ENCODE results near the gene VSIG2.
"Not testable (repeated sequence)": the region's sequence is repeated elsewhere in the genome, so short reads cannot be mapped to it uniquely, and the experiment has no call there.

The VSIG2 gene

DNA sequence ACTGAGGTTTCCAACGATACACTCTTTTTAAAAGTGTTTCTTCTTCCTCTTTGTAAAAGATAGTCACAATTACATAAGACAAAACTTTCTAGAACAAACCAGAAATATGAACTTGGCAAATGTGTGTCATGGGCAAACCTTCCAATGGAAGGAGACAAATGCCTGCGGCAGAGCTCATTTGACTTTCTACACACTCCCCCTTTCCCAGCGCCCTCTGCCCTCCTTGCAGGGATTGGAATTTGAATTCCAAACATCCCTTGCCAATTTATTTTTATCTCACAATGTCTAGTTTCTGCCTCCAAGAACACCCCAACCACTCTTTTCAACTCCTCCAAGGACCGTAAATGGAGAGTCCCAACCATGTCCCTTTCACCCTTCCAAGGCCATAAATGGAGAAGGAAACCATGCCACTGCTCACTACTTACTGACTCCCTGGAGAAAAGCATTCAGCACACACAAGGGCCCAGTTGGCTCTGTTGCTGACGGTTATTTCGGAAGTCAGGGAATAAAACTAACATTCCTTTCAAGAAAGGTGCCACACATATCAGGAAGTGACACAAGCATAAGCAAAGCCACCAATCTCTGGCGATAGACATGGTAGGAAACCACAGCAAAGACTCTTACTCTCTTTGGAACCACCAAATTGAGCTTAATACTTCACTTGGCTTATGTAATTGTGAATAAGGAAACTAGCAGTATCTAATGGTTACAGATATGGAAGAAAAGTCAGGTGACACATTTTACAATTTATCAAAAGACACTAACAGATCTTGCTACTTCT is 25.0 kb upstream of the VSIG2 start:
- Histone ChIP-seq H3K9me3 (ENCODE audit: insufficient read depth, low read length) (no peaks in the 10 kb centered on the region), H3K36me3 (ENCODE audit: insufficient read depth, insufficient read length, low read length) (peaks cover 36% of the 10 kb centered on the region), H3K4me3 (ENCODE audit: insufficient read length, low read depth) (no peak overlapping the region), H3K9ac (ENCODE audit: insufficient read length, low read depth) (no peak overlapping the region), H3K27me3 (ENCODE audit: insufficient read depth, insufficient read length) (no peaks in the 10 kb centered on the region), H3K4me1 (ENCODE audit: insufficient read depth, insufficient read length) (no peaks in the 10 kb centered on the region)
- no peak for DNase-seq (ENCODE audit: low read depth, low spot score)
- no peak for TF ChIP-seq SUZ12 (IDR thresholded peaks at IDR 0.05; ENCODE audit: extremely low read depth, insufficient read depth, insufficient read length)
- no peak for TF ChIP-seq YY1 (IDR thresholded peaks at IDR 0.05; ENCODE audit: insufficient read depth, insufficient read length)
- TF ChIP-seq ZNF274 (IDR thresholded peaks at IDR 0.05; ENCODE audit: low read depth, low read length) = no peak

DNA sequence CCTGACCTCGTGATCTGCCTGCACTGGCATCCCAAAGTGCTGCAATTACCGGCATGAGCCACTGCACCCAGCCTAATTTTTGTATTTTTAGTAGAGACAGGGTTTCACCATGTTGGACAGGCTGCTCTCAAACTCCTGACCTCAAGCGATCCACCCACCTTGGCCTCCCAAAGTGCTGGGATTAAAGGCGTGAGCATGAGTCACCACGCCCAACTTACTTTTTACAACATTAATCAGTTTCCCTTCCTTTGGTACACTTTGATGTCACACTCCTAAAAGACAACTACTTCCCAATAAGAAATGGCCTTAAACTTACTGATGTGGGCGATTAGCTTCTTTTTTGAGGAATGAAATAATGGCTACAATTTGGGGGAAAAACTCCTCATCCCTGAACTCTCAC is 18.9 kb upstream of the VSIG2 start:
- not testable (repeated sequence) for DNase-seq (ENCODE audit: low read depth, low spot score); H3K4me1 ChIP-seq (ENCODE audit: insufficient read depth, insufficient read length); H3K9ac ChIP-seq (ENCODE audit: insufficient read length, low read depth); H3K9me3 ChIP-seq (ENCODE audit: insufficient read depth, low read length); H3K4me3 ChIP-seq (ENCODE audit: insufficient read length, low read depth); H3K27me3 ChIP-seq (ENCODE audit: insufficient read depth, insufficient read length)
- H3K36me3 ChIP-seq (ENCODE audit: insufficient read depth, insufficient read length, low read length) = peaks cover 60% of the 10 kb centered on the region

DNA sequence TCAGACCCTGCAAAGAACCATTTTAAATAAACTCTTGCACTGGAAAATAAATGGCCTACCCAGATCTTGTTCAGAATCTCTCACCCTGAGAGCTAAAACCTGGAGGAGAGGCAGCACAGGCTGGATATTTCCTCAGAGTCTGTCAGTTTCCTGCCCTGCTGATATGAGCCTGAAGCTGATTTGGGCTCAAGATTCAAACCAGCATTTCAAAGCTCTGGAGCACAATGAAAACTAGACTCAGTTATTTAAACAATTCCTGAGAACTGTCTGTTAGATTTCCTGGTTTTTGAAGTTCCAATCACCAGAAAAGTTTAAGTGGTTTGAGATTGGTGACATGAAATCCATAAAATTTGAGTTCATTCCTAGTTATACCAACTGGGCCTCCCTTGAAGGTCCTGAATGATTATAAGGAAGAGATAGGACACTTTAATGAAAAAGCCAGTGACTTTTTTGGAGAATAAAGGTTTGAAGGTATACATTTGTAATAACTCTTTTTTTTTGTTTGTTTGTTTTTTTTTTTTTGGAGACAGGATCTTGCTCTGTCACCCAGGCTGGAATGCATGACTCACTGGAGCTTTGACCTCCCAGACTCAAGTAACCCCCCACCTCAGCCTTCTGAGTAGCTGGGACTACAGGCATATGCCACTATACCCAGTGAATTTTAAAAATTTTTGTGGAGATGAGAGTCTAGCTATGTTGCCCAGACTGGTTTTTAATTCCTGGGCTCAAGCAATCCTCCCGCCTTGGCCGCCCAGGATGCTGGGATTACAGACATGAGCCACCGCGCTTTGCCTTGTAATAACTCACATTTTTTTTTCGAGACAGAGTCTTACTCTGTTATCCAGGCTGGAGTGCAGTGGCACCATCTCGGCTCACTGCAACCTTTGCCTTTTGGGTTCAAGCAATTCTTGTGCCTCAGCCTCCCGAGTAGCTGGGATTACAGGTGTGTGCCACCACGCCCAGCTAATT is 18.0 kb upstream of the VSIG2 start:
- Histone ChIP-seq H3K9me3 (ENCODE audit: insufficient read depth, low read length) (no peaks in the 10 kb centered on the region), H3K4me1 (ENCODE audit: insufficient read depth, insufficient read length) (no peaks in the 10 kb centered on the region), H3K4me3 (ENCODE audit: insufficient read length, low read depth) (no peak overlapping the region), H3K27me3 (ENCODE audit: insufficient read depth, insufficient read length) (no peaks in the 10 kb centered on the region), H3K36me3 (ENCODE audit: insufficient read depth, insufficient read length, low read length) (peaks cover 62% of the 10 kb centered on the region), H3K9ac (ENCODE audit: insufficient read length, low read depth) (no peak overlapping the region)
- DNase-seq (ENCODE audit: low read depth, low spot score) = no peak
- TF ChIP-seq YY1 (IDR thresholded peaks at IDR 0.05; ENCODE audit: insufficient read depth, insufficient read length) (no peak), SUZ12 (IDR thresholded peaks at IDR 0.05; ENCODE audit: extremely low read depth, insufficient read depth, insufficient read length) (no peak), ZNF274 (IDR thresholded peaks at IDR 0.05; ENCODE audit: low read depth, low read length) (no peak)

DNA sequence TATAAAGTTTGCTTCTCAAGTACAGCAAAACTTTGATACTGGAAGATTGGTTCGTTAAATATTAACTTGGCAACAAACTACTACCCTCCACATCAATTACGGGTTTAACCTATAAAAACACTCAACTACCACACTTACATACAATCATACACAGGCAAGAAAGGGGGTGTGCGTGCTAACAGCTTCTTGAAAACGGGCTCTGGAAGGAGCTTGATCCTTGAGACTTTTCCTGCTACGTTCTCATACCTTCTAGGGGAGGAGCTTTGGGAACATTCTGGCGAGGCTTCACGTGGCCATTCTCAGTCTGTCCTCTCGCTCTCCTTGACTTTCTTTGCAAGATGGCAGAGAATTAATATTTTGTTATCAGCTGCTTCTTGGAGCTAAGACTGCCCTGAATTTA is 16.9 kb upstream of the VSIG2 start:
- H3K36me3 ChIP-seq (ENCODE audit: insufficient read depth, insufficient read length, low read length) = peaks cover 60% of the 10 kb centered on the region
- no peaks in the 10 kb centered on the region for H3K27me3 ChIP-seq (ENCODE audit: insufficient read depth, insufficient read length)
- no peak for DNase-seq (ENCODE audit: low read depth, low spot score)
- no peak overlapping the region for H3K9ac ChIP-seq (ENCODE audit: insufficient read length, low read depth)
- H3K4me3 ChIP-seq (ENCODE audit: insufficient read length, low read depth) = no peak overlapping the region
- H3K9me3 ChIP-seq (ENCODE audit: insufficient read depth, low read length) = no peaks in the 10 kb centered on the region
- TF ChIP-seq YY1 (IDR thresholded peaks at IDR 0.05; ENCODE audit: insufficient read depth, insufficient read length) = no peak
- no peak for TF ChIP-seq SUZ12 (IDR thresholded peaks at IDR 0.05; ENCODE audit: extremely low read depth, insufficient read depth, insufficient read length)
- no peak for TF ChIP-seq ZNF274 (IDR thresholded peaks at IDR 0.05; ENCODE audit: low read depth, low read length)
- H3K4me1 ChIP-seq (ENCODE audit: insufficient read depth, insufficient read length) = no peaks in the 10 kb centered on the region

DNA sequence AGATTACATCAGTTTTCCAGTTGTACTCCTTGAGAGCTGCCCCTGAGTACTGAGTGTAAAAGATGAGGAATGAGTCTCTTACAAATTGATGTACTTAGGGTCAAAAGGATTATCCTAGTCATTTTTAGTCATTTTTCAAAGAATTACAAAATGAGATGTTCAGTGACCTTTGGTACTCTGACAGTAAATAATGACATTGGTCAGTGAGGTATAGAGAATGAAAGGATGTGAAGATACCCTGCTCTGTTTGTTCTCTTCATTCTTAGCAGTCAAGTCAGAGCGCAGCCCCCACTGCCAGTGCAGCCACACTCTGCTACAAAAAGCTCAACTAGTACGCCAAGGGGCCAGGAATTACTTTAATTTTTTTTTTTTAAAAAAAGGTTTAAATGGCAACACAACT is 14.1 kb upstream of the VSIG2 start:
- Histone ChIP-seq H3K27me3 (ENCODE audit: insufficient read depth, insufficient read length) (peaks cover 9% of the 10 kb centered on the region), H3K36me3 (ENCODE audit: insufficient read depth, insufficient read length, low read length) (peaks cover 37% of the 10 kb centered on the region), H3K9me3 (ENCODE audit: insufficient read depth, low read length) (no peaks in the 10 kb centered on the region), H3K4me3 (ENCODE audit: insufficient read length, low read depth) (no peak overlapping the region), H3K9ac (ENCODE audit: insufficient read length, low read depth) (no peak overlapping the region), H3K4me1 (ENCODE audit: insufficient read depth, insufficient read length) (no peaks in the 10 kb centered on the region)
- no peak for TF ChIP-seq ZNF274 (IDR thresholded peaks at IDR 0.05; ENCODE audit: low read depth, low read length)
- TF ChIP-seq SUZ12 (IDR thresholded peaks at IDR 0.05; ENCODE audit: extremely low read depth, insufficient read depth, insufficient read length) = no peak
- TF ChIP-seq YY1 (IDR thresholded peaks at IDR 0.05; ENCODE audit: insufficient read depth, insufficient read length) = no peak
- DNase-seq (ENCODE audit: low read depth, low spot score) = no peak

DNA sequence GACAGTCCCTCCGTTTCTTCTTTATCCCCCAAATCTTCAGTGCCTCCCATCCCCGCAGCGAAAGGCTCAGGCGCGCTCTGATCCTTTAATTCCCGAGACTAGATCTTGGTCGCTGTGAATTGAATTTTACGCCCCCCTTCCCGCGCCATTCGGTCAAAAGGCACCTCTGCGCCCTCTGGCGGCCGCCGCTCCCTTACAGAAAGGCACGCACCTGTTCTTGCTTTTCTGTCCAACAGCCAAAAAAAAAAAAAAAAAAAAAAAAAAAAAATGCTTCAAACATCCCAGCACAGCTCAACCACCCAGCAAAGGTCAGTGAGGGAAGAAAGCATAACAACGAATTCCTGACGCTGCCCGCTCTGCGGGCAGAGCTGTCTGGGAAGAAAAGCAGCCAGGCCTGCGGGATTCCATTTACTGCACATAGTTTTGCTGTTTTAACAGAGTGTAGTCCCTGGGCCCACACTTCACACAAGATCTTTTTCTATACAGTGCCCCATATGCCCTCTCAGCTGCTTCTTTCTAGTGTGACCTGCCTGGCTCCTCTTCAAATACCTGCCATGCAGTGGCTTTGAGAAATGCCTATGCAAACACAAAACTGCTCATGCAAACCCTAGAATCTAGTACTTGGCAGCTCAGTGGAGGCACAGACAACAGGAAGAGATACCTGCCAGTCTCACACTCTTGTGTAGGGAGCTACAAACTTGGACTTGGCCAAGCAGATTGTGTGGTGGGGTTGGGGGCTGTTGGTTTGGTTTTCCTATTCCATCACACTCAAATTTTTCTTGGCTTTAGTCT is 11.3 kb upstream of the VSIG2 start:
- Histone ChIP-seq H3K9ac (ENCODE audit: insufficient read length, low read depth) (peak overlapping the region; percentile 76), H3K4me1 (ENCODE audit: insufficient read depth, insufficient read length) (peaks cover 3% of the 10 kb centered on the region), H3K4me3 (ENCODE audit: insufficient read length, low read depth) (peak overlapping the region; percentile 57), H3K36me3 (ENCODE audit: insufficient read depth, insufficient read length, low read length) (peaks cover 26% of the 10 kb centered on the region), H3K27me3 (ENCODE audit: insufficient read depth, insufficient read length) (peaks cover 37% of the 10 kb centered on the region), H3K9me3 (ENCODE audit: insufficient read depth, low read length) (no peaks in the 10 kb centered on the region; the same call in 1 of the 2 replicates)
- no peak for TF ChIP-seq ZNF274 (IDR thresholded peaks at IDR 0.05; ENCODE audit: low read depth, low read length)
- TF ChIP-seq SUZ12 (IDR thresholded peaks at IDR 0.05; ENCODE audit: extremely low read depth, insufficient read depth, insufficient read length) = no peak
- TF ChIP-seq YY1 (IDR thresholded peaks at IDR 0.05; ENCODE audit: insufficient read depth, insufficient read length) = no peak
- DNase-seq (ENCODE audit: low read depth, low spot score) = peak; percentile 75

All from NT2/D1 (cell line).